ENCODE measurements around the gene ANXA10.

- TF ChIP-seq CTCF (IDR thresholded peaks at IDR 0.05), result no peak
- TF ChIP-seq POLR2AphosphoS5 (IDR thresholded peaks at IDR 0.05; ENCODE audit: low read depth, low read length), result no peak
- no peak for TF ChIP-seq SIN3A (IDR thresholded peaks at IDR 0.05; ENCODE audit: borderline replicate concordance, insufficient read depth, low read depth, low read length)
Measured at GRCh38 chr4:168124008-168124641, 31.8 kb downstream of the ANXA10 start.
